NCI-H82 (cell line): ENCODE data around the gene EYS.
"Not testable (repeated sequence)": the region's sequence is repeated elsewhere in the genome, so short reads cannot be mapped to it uniquely, and the experiment has no call there.

Source experiments
- DNase-seq: peaks from one replicate; lab custom pipeline; 2025; lab: John Stamatoyannopoulos, UW

The EYS gene

DNA sequence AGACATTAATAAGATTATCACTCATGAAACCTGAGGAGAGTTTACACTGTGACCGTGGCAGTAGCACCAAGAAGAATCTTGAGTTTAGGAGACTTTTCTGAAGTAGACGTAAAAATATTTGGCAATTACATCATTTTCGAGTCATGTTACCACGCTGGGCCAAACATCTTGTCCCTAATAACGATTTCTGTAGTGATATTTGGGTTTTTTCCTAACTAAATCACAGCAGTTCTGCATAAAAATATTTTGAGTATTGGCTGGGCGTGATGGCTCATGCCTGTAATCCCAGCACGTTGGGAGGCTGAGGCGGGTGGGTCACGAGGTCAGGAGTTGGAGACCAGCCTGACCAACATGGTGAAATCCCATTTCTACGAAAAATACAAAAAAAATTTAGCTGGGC is 1809.1 kb downstream of the EYS start:
- peak; percentile 71 for DNase-seq

DNA sequence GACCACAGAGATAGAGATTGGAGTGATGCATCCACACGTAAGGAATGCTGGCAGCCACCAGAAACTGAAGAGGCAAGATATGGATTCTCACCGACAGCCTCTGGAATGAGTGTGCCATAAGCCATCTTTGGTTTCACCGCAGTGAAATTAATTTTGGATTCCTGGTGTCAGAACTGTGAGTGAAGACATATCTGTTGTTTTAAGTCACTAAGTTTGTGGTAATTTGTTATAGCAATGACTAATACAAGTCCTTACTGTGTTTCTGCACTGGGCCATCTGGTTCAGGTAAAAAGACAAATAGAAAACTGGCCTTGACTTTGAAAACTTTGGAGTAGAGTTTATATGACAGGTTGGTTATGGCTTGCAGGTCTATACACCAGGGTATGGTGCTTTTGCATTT is 1809.6 kb downstream of the EYS start:
- DNase-seq: peak; percentile 26

DNA sequence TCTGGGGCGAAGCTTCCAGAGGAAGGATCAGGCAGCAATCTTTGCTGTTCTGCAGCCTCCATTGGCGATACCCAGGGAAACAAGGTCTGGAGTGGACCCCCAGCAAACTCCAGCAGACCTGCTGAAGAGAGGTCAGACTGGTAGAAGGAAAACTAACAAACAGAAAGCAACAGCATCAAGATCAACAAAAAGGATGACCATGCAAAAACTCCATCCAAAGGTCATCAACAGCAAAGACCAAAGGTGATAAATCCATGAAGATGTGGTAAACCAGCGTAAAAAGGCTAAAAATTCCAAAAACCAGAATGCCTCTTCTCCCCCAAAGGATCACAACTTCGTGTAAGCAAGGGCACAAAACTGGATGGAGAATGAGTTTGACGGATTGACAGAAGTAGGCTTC is 1818.6 kb downstream of the EYS start:
- no peak for DNase-seq

DNA sequence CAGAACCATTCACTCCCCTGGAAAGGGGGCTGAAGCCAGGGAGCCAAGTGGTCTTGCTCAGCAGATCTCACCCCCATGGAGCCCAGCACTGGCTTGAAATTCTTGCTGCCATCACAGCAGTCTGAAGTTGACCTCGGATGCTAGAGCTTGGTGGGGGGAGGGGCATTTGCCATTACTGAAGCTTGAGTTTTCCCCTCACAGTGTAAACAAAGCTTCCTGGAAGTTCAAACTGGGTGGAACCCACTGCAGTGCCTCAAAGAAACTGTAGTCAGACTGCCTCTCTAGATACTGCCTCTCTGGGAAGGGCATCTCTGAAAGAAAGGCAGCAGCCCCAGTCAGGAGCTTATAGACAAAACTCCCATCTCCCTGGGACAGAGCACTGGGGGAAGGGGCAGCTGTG is 1819.2 kb downstream of the EYS start:
- DNase-seq: not testable (repeated sequence)

DNA sequence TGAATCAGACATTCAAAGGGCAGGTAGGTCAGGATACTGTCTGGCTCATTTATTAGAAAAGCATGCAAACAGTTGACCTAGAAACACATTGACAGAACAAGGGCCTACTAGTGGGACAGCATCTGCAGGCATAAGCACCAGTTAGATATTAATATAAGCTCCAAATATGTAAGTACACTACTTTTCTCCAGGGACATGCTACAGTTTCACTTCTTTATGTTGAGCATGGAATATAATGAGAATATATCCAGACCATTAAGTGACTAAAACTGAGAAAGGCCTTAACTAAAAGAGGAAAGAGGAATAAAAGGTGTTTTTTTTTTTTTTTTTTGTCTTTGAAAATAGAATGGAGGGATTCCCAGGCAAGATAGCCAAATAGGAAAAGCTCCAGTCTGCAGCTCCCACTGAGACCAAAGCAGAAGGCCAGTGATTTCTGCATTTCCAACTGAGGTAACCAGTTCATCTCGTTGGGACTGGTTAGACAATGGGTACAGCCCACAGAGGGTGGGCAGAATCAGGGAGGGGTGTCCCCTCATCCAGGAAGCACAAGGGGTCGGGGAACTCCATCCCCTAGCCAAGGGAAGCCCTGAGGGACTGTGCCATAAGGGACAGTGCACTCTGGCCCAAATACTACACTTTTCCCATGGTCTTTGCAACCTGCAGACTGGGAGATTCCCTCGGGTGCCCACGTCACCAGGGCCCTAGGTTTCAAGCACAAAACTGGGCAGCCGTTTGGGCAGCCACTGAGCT is 1819.8 kb downstream of the EYS start:
- no peak for DNase-seq

DNA sequence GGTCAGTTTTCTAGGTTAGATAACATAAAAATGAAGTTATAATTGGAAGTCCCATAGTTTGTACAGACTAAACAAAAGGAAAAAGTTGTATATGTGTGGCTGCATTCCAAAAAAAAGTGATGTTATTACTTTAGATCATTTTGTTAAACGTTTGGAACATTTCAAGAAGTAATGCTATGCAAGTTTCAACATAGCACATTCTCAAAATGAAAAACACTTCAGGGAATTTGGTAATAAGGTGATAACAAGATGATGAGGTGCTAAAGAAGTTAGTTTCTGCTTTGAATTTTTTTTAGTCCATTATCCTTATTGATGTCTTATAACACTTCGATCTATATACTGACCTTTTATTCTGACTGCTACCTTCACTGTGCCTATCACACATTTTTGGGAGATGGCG is 1820.7 kb downstream of the EYS start:
- DNase-seq: no peak

DNA sequence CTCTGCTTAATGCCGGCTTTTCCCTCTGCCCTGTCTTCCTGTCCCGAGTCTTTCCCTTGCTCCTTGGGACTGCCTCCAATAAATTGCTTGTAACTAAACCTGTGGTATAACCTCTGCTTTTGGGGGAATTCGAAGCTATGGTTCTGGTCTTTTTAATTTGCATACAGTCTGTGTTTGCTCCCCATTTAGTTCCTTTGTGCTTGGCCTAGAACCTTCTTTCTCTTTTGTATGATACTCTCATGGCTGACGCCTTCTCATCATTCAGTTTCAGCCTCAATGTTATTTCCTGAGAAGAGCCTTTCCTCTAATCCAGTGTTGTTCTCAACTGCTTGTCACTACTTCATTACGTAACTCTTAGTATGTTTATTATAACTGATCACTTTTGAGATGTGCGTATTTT is 1823.4 kb downstream of the EYS start:
- no peak for DNase-seq

DNA sequence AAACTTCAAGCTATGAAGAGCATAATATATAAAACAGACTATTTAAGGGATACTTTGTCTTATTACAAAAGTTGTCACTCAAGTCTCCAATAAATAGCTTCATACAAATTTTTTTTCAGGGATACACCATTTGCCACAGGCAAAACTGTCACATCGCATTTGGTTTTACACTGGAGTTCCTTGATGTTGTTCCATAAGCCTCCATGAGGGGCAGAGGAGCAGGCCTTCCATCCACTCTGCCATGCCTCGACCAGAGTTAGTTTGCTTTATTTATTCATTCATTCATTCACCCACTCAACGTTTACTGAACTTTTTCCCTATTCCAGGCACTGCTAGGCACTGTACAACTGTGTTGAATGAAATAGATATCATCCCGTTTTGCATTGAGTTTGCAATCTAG is 1824.8 kb downstream of the EYS start:
- peak; percentile 27 for DNase-seq

DNA sequence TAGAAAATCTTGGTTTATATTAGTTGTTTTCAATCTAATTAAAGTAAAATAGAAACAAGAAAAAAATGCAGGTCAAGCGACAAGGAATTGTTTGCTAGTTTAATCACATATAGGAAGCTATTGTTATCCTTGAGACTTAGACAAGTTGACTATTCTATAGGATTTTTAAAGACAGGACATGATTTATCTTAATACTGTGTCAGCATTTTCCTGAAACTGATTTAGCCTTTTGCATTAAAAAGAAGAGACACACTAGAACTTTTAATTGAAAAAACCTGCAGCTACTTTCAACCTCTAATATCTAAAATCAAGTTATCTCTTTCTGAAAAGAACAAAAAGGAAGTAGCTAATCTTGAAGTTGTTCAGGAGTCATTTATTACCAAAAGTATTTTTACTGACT is 1825.2 kb downstream of the EYS start:
- DNase-seq: no peak

DNA sequence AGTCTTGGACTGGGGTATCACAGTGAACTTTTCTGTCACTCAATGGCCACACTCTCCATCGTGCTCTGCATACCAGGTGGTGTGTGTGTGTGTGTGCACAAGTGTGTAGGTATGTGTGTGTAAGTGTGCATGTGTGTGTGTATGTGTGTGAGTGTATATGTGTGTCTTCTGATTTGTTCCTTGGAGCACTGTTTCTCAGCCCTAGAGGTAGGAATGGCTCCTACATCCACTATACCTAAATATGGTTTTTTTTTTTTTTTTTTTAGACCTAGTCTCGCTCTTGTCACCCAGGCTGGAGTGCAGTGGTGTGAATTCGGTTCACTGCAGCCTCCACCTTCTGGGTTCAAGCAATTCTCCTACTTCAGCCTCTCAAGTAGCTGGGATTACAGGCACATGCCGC is 1834.8 kb downstream of the EYS start:
- DNase-seq: no peak

DNA sequence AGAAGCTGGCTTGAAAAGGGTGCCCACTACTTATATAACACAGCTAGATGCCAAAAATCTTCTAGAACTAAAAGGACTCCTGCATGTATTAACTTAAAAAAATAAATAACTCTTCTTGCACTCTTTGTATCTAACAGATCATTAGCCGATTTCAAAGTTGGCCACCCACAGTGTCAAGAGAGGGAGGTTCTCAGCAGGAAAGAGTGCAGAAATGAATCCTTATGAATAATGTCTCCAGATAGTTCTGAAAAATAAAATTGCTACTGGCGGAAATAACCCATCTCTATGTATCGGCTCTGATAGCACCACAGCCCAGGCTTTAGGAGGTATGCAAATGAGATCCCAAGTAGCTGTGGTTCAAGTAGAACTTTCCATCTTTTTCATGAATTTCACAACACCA is 1838.7 kb downstream of the EYS start:
- no peak for DNase-seq

DNA sequence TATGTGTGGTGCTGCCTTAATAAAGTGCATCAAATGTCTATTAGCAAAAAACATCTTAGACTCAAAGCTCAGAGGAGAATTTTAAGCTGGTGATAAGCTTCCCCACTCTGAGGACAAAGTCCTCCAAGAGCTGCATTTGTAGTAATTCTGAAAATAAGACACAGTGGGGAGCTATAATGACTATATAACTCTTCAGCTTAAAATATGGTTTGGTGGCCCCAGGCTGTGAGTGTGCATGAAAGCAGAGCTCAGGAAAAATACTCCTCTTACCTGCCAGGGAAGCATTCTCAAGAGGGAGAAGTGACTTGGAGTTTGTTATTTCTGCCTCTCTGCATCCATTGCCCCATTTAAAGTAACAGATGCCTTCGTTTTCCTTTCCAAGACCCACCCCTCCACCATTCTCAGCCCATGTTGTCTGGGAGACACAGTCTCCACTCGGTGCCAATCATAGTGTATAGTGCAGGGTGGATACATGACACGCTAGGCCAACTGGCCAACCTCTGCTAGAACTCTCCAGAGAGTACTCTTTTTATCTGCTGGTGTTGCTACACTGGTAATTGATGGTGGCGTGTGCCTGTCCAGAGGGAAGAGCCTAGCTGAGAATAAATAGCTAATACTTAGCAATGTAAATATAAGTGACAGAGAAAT is 1842.2 kb downstream of the EYS start:
- DNase-seq: no peak

DNA sequence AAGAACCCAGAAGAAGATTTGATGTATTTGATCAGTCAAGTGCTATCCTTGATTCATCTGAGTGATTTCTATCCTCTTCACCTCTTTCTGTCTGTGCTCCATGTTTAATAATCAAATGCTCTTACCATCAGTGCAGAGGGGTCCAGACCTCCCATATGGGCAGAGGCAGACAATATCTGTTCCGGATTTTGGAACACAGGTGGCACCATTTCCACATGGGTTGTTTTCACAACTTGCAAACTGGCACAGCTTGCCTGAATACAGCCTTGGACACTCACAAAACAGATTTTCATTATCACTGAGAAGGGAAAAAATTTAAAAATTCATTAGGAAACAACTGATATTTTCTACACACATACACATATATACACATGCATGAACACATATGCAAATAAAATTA is 1843.0 kb downstream of the EYS start:
- DNase-seq: no peak

DNA sequence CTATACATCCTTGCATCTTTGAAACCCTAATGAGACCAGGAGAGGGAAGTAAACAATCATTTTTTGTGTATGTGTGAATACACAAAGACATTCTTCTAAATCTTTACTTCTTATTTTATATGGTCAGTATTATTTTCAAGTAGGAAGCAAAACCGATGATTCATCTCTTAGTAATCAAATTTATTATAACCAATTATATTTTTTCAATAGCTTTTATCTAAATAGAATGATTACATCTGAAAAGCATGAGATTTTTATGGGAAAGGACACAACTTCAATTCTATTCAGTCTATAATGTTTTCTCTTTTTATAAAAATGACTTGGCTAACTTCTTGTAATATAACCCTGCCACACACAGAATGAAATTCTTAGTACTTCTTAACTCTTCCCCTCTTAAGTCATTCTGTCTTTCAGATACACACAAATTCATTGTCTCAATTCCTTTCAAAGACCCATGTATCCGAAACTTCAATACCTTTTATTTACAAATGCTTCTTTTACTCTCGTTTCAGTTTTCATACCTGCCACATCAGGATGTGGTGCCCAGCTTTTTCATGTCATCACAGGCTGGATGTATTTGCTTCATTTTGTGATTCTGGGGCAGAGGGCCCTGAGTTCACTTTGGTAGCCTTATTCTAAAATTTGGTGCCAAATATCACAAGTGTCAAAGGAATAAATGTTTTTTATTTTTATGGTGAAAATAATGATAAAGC is 1844.4 kb downstream of the EYS start:
- DNase-seq: no peak

DNA sequence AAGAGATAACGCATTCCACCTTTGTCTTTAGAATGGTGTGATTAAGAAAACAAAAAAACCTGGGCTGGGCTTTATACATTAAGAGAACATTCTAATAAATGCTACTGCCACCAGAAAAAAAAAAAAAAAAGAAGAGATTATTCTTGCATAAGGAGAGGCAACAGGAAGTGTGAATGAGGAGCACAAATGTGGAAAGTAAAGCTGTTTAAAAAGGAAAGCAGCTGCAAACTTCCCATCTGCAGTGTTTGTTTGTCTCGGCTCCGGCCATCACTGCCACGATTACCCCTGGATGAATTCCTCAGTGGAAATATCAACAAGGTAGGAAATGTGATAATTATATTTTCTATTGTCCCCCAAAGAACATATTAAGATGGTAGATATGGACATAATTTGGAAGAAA is 1847.5 kb downstream of the EYS start:
- DNase-seq: no peak

DNA sequence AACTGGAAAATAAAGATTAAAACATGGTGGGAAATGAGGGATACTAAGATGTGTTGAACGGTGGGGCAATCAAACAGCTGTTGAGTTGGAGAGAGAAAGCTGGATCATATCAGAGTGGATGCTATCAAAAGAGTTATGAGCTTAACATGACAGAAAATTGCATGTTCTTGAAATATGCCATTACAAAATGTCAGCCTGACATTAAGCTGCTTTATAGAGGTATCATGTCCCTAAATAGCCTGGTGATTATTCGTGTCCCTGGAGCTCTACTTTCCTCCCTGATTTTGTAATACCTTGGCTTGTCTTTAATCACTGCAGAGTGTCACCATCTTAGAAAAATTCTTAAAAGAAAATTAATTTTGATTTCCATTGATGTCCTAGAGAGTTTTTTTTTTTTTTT is 1848.3 kb downstream of the EYS start:
- no peak for DNase-seq

DNA sequence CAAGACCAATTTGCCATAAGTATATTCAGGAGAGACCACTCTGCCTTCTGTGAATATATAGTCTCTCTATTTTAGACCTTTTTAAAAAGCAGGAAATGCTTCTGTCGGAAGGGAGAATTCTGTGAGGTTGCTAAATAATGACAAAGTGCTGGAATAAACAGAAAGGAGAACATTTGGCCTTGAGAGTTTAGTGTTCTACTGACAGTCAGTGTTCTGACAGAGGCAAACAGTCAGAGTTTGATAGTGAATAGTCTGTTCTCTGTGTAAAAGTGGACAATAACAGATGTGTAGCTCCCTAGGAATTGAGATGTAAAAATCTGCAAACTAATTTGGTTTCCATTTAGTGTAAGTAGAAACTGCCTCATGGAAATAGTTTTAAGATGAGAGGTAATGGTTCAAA is 1850.8 kb downstream of the EYS start:
- DNase-seq: no peak

DNA sequence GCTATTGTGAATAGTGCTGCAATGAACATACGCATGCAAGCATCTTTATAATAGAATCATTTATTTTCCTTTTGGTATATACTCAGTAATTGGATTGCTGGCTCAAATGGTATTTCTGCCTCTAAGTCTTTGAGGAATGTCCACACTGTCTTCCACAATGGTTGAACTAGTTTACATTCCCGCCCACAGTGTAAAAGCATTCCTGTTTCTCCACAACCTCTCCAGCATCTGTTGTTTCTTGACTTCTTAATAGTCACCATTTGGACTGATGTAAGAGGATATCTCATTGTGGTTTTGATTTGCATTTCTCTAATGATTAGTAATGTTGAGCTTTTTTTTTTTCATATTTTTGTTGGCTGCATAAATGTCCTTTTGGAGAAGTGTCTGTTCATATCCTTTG is 1862.7 kb downstream of the EYS start:
- DNase-seq: no peak

DNA sequence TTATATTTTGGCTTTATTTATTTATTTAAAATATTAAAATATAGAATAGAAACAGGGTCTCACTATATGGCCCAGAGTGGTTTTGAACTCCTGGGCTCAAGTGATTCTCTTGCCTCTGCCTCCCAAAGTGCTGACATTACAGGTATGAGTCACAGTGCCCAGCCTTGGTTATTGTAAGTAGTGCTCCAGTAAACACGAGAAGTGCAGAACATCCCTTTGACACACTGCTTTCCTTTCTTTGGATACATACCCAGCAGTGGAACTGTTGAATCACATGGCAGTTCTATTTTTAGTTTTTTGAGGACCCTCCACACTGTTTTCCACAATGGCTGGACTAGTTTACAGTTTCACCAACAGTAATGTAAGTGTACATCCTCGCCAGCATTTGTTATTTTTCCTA is 1867.5 kb downstream of the EYS start:
- DNase-seq: no peak

DNA sequence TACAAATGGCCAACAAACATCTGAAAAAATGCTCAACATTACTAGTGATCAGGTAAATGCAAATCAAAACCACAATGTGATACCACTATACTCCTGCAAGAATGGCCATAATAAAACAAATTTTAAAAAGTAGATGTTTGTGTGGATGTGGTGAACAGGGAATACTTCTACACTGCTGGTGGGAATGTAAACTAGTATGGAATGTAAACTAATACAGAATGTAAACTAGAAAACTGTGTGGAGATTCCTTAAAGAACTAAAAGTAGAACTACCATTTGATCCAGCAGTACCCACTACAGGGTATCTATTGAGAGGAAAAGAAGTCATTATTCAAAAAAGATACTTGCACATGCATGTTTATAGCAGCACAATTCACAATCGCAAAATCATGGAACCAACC is 1878.3 kb downstream of the EYS start:
- not testable (repeated sequence) for DNase-seq

DNA sequence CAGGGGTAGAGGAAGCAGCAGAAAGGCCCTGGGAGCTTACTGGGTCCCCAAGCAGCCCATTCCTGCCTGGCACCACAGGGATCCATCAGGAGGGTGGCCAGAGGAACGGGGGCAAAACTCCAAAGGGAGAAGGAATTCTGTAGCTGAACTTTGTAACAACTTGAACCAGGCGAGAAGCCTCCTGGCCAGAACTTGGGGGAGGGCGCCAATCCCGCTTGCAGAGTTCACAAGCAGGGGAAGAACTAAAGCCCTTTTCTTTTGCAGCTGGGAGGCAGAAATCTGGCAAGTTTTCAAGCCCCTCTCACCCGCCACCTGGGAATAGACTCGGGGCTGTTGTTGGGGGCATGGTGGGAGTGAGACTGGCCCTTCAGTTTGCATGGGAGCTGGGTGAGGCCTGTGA is 1882.3 kb downstream of the EYS start:
- no peak for DNase-seq

DNA sequence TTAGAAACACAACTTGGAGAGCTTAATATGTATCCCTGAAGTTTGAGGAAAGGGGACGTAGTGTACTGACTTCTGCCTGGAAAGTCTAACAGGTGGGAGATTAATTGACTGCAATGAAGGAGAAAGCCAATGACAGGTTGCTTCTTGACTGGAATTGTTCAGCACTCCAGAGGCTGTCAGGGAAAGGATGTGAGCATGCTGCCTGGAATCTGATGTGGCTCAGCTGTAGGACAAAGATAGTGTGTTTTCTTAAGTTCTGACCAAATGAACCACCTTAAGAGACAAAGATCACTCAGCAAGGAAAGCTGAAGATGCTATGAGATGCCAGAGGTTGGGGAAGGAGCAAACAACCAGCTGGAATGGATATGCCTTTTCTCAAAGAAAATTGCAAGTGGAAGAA is 1885.6 kb downstream of the EYS start:
- no peak for DNase-seq

DNA sequence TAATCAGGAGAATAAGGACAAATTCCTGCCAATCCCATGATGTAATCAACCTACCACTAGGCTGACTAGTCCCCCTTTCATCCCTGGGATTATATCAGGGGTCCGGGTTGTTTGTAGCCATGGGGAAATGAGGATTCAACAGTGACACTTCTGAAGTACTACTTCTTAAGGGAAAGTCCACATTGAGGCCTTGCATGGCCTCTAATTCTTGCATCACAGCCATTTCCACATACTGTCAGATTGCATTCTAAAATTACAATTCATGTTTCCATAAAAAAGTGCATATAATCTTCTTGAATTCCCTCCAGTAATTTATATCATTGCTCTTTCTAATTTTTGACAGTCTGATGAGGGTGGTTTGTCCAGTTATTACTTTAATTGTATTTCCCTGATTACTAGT is 1887.2 kb downstream of the EYS start:
- no peak for DNase-seq
